Osteocyte (in vitro differentiated cells): ENCODE results near the gene CDKN3. TPM values are rescaled to one million over a fixed set of nuclear protein-coding genes. Genes with fewer than 3 reads are reported as not detected.

Source experiments
- DNase-seq: peaks from one replicate; pipeline ENCODE4 v3.0.0; 2021; ENCODE audit warnings: mixed read lengths; ENCODE audit not compliant: unreplicated experiment; ENCODE audit errors: extremely low spot score
- H3K27ac Mint-ChIP-seq: one replicate; pipeline ENCODE4 v1.8.0; 2021; ENCODE audit warnings: mild to moderate bottlenecking, mixed read lengths; ENCODE audit not compliant: unreplicated experiment
- H3K27me3 Mint-ChIP-seq: one replicate; pipeline ENCODE4 v1.8.0; 2021; ENCODE audit warnings: mixed read lengths; ENCODE audit not compliant: unreplicated experiment
- H3K36me3 Mint-ChIP-seq: one replicate; pipeline ENCODE4 v1.8.0; 2021; ENCODE audit warnings: mixed read lengths; ENCODE audit not compliant: unreplicated experiment
- H3K4me1 Mint-ChIP-seq: one replicate; pipeline ENCODE4 v1.8.0; 2021; ENCODE audit warnings: mixed read lengths; ENCODE audit not compliant: unreplicated experiment
- H3K4me3 Mint-ChIP-seq: one replicate; pipeline ENCODE4 v1.8.0; 2021; ENCODE audit warnings: mild to moderate bottlenecking, moderate library complexity, mixed read lengths; ENCODE audit not compliant: unreplicated experiment
- H3K9me3 Mint-ChIP-seq: one replicate; pipeline ENCODE4 v1.8.0; 2021; ENCODE audit warnings: mixed read lengths; ENCODE audit not compliant: unreplicated experiment
- CTCF ChIP-seq: fragments of 200-600 bp; sonication (generic); IDR thresholded peaks from 2 replicates; pipeline ENCODE4 v1.5.0; 2021; ENCODE audit warnings: antibody characterized with exemption, mild to moderate bottlenecking, moderate library complexity
- total RNA-seq: library from RNA; stranded (reverse); gene quantifications from 2 replicates; pipeline ENCODE4 v1.2.1, GENCODE V29; 2021

Gene CDKN3
- total RNA-seq, 1 donor from 2014 or later: 8.5 TPM

DNA sequence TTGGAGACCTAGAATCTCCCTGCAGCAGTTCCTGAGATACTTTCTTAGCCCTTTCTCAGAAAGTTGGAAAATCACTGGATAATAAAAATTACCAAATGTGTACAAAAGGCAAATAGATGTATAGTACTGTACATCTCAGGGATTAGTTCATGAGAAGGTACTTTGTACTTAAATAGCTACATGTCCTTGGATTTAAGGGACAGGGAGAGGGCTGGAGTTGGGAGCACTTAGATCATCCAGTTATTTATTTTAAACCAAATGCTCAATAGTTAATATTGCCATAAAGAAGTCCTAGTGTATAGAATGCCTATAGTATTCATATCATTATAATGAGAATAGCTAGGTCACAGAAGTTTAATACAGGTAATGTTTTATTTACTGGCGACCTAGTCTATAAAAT is 13.4 kb downstream of the CDKN3 start:
- Mint-ChIP-seq H3K36me3 (peaks cover 11% of the 10 kb centered on the region), H3K4me1 (no peaks in the 10 kb centered on the region), H3K9me3 (no peaks in the 10 kb centered on the region), H3K27ac (no peak overlapping the region), H3K27me3 (no peaks in the 10 kb centered on the region), H3K4me3 (no peak overlapping the region)
- DNase-seq: no peak
- TF ChIP-seq CTCF: no peak

DNA sequence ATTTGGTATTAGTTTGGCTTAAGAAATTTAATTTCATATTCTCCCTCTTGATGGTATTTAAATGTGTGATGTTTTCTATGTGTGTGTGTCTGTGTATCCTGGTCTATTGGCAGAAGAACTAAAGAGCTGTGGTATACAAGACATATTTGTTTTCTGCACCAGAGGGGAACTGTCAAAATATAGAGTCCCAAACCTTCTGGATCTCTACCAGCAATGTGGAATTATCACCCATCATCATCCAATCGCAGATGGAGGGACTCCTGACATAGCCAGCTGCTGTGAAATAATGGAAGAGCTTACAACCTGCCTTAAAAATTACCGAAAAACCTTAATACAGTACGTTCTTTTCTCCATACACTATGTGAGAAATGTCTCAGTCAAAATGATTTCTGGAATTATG is 14.6 kb downstream of the CDKN3 start:
- no peaks in the 10 kb centered on the region for H3K4me1 Mint-ChIP-seq
- H3K36me3 Mint-ChIP-seq: peaks cover 10% of the 10 kb centered on the region
- TF ChIP-seq CTCF: no peak

DNA sequence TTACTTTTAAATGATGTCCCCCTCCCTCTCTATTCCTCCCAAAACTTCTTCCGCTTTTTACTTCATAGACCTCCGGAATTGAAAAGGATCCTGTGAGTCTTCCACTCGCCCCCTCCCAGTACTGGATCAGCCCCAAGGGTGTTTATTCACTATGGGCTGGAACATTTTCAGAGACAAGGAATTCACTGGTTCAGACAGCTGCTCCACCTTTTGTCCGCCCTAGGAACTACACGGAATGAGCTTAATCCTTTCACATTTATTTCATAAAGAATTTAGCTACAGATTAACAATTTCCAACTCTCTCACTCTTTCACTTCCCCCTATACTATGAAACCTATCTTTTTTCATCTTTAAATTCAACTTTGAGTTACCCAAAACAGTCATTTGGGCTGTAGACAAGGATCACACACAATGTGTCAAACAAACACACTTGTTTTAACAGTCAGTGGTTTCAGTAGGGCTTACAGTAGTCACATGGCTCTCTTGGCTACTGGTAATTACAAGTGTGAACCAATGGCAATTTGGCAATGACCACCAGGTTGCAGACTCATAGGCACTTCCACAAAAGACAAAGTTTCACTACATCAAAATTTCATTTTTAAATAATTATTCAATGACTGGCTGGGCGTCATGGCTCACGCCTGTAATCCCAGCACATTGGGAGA is 23.8 kb downstream of the CDKN3 start:
- Mint-ChIP-seq H3K27ac (peak overlapping the region; percentile 61), H3K9me3 (no peaks in the 10 kb centered on the region)
- TF ChIP-seq CTCF: peak; percentile 68

More for the DNA sequence above, 14.6 kb downstream of the CDKN3 start:
- no peaks in the 10 kb centered on the region for H3K9me3 Mint-ChIP-seq
- H3K27ac Mint-ChIP-seq: no peak overlapping the region
- DNase-seq: no peak
- H3K4me3 Mint-ChIP-seq: no peak overlapping the region
- no peaks in the 10 kb centered on the region for H3K27me3 Mint-ChIP-seq

DNA sequence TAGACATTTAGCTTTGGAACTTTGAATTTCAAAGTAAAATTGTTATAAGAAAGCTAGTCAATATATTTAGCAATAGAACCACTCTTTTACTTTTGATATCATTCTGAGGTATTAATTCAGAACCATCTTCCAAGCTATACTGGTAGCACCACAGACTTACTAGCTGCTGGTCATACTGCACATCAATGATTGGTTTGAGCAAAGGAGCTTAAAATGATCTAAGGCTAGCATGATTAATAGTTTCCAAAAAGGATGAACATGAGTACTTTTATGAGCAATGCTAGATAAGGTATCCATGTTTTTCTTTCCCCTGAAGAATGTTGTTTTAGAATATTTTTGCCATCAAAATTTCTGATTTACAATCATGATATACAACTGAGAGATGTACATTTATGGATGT is 27.2 kb downstream of the CDKN3 start:
- Mint-ChIP-seq H3K9me3 (no peaks in the 10 kb centered on the region), H3K36me3 (peaks cover 25% of the 10 kb centered on the region), H3K27me3 (no peaks in the 10 kb centered on the region), H3K27ac (no peak overlapping the region), H3K4me3 (no peak overlapping the region), H3K4me1 (peaks cover 6% of the 10 kb centered on the region)
- DNase-seq: no peak
- no peak for TF ChIP-seq CTCF

More for the DNA sequence above, 23.8 kb downstream of the CDKN3 start:
- H3K27me3 Mint-ChIP-seq: no peaks in the 10 kb centered on the region
- no peak for DNase-seq
- peak overlapping the region; percentile 34 for H3K4me3 Mint-ChIP-seq
- peaks cover 11% of the 10 kb centered on the region for H3K36me3 Mint-ChIP-seq
- H3K4me1 Mint-ChIP-seq: peaks cover 6% of the 10 kb centered on the region

GRCh38 chr14:54424479-54424901 is 27.7 kb downstream of the CDKN3 start:
- TF ChIP-seq CTCF: no peak
- no peak for DNase-seq
- H3K27ac Mint-ChIP-seq: no peak overlapping the region
- peaks cover 30% of the 10 kb centered on the region for H3K36me3 Mint-ChIP-seq
- no peaks in the 10 kb centered on the region for H3K27me3 Mint-ChIP-seq
- peaks cover 6% of the 10 kb centered on the region for H3K4me1 Mint-ChIP-seq
- no peak overlapping the region for H3K4me3 Mint-ChIP-seq
- no peaks in the 10 kb centered on the region for H3K9me3 Mint-ChIP-seq
